HEK293T (cell line): Measurements from ENCODE around the gene CCNE1.

Experiments used
- CTCF ChIA-PET: fragments of 350-600 bp; formaldehyde crosslinking; extraction: SDS; loops from one replicate; lab custom pipeline; 2021; ENCODE audit warnings: antibody characterized with exemption, inconsistent platforms; lab: Yijun Ruan, JAX
- POLR2A ChIA-PET: fragments of 350-600 bp; formaldehyde crosslinking; extraction: SDS; loops from one replicate; lab custom pipeline; 2020; ENCODE audit warnings: antibody characterized with exemption, inconsistent platforms; lab: Yijun Ruan, JAX
- DNase-seq: peaks from one replicate; pipeline ENCODE4 v3.0.0; 2012; ENCODE audit warnings: mixed read lengths; ENCODE audit errors: extremely low spot score
- ARNT ChIP-seq: fragments of 450-650 bp; IDR thresholded peaks from 2 replicates; pipeline ENCODE4 v1.6.1; 2017; ENCODE audit warnings: mild to moderate bottlenecking
- BHLHE40 ChIP-seq: fragments of 450-650 bp; IDR thresholded peaks from 2 replicates; pipeline ENCODE4 v1.6.1; 2016; ENCODE audit warnings: mild to moderate bottlenecking, moderate library complexity, borderline replicate concordance
- CTBP1 ChIP-seq: fragments of 450-650 bp; IDR thresholded peaks from 2 replicates; pipeline ENCODE4 v1.6.1; 2016; ENCODE audit warnings: borderline replicate concordance
- ELF4 ChIP-seq: fragments of 450-650 bp; IDR thresholded peaks from 2 replicates; pipeline ENCODE4 v1.6.1; 2017; ENCODE audit warnings: antibody characterized with exemption
- FOXA1 ChIP-seq: fragments of 450-650 bp; IDR thresholded peaks from 2 replicates; pipeline ENCODE4 v1.6.1; 2016; ENCODE audit warnings: mild to moderate bottlenecking
- FOXK2 ChIP-seq: fragments of 450-650 bp; IDR thresholded peaks from 2 replicates; pipeline ENCODE4 v1.6.1; 2016; ENCODE audit warnings: mild to moderate bottlenecking
- FOXM1 ChIP-seq: fragments of 450-650 bp; IDR thresholded peaks from 2 replicates; pipeline ENCODE4 v1.6.1; 2017; ENCODE audit warnings: mild to moderate bottlenecking, borderline replicate concordance
- HDGF ChIP-seq: fragments of 450-650 bp; IDR thresholded peaks from 2 replicates; pipeline ENCODE4 v1.6.1; 2017; ENCODE audit warnings: antibody characterized with exemption, borderline replicate concordance
- L3MBTL2 ChIP-seq: fragments of 450-650 bp; conservative IDR thresholded peaks from 2 replicates; pipeline ENCODE4 v1.6.1; 2016; ENCODE audit warnings: mild to moderate bottlenecking
- LEF1 ChIP-seq: fragments of 450-650 bp; IDR thresholded peaks from 2 replicates; pipeline ENCODE4 v1.6.1; 2017; ENCODE audit warnings: mild to moderate bottlenecking, borderline replicate concordance
- NFRKB ChIP-seq: fragments of 450-650 bp; IDR thresholded peaks from 2 replicates; pipeline ENCODE4 v1.6.1; 2016; ENCODE audit warnings: mild to moderate bottlenecking, moderate library complexity
- SP1 ChIP-seq: fragments of 450-650 bp; IDR thresholded peaks from 2 replicates; pipeline ENCODE4 v1.6.1; 2017
- SUZ12 ChIP-seq: fragments of 450-650 bp; IDR thresholded peaks from 2 replicates; pipeline ENCODE4 v1.6.1; 2016; ENCODE audit warnings: mild to moderate bottlenecking
- TARDBP ChIP-seq: fragments of 450-650 bp; IDR thresholded peaks from 2 replicates; pipeline ENCODE4 v1.6.1; 2016
- ZNF384 ChIP-seq: fragments of 450-650 bp; IDR thresholded peaks from 2 replicates; pipeline ENCODE4 v1.6.1; 2016
- TF ChIP-seq, protein P1 (sequence below): fragments of 450-650 bp; IDR thresholded peaks from 2 replicates; pipeline ENCODE4 v1.6.1; 2016

The CCNE1 gene

DNA sequence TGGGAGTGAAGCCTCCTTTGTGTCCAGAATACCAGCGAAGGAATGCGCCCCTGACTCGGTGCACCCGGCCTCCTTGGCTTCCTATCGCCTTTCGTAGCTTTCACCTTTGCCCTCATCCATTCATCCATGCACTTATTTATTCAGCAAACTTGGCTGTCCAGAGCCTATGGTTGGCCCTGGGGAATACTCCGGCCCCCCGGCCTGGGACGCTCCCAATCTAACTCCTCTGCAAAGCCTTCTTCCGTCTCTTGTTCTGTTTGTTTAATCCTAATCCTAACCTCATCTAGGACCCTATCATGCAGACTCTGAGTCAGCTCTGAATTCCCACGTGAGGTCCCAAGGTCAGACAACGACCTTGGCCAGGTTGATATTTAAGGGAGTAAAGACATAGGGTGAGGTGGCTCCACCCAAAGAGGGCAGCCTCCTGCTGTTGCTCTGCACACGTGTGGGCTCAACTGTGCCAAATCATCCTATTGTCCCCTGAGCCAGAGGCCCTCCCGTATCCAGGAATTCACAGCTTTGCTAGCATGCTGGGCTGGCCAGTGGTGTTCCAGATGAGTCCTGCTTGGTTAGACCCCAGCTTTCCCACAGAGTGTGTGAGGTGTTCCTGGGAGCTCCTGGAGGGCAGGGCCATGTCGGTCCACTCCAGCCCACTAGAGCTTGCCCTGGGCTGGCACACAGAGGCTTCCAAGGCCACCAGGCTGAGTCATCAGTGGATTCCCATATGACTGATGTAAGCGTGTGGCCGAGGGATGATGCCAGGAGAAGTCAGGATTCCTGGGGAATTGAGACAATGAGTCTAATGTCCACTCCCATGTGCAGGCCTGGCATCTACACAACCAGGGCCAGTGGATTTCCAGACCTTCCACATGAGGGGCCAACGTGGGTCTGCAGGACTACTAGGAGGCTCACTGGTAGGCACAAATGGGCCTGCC is 6.5 kb upstream of the CCNE1 start:
- DNase-seq: no peak
- CTCF ChIA-PET: no interaction called here
- POLR2A ChIA-PET: no interaction called here
- no peak for TF ChIP-seq FOXA1
- TF ChIP-seq ZNF384: no peak
- no peak for TF ChIP-seq HDGF
- no peak for TF ChIP-seq CTBP1
- no peak for TF ChIP-seq SP1
- TF ChIP-seq LEF1: no peak
- TF ChIP-seq, protein P1, sequence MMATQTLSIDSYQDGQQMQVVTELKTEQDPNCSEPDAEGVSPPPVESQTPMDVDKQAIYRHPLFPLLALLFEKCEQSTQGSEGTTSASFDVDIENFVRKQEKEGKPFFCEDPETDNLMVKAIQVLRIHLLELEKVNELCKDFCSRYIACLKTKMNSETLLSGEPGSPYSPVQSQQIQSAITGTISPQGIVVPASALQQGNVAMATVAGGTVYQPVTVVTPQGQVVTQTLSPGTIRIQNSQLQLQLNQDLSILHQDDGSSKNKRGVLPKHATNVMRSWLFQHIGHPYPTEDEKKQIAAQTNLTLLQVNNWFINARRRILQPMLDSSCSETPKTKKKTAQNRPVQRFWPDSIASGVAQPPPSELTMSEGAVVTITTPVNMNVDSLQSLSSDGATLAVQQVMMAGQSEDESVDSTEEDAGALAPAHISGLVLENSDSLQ: no peak
- TF ChIP-seq FOXK2: no peak
- no peak for TF ChIP-seq FOXM1
- TF ChIP-seq NFRKB: no peak
- TF ChIP-seq SUZ12: no peak
- TF ChIP-seq ELF4: no peak
- no peak for TF ChIP-seq ARNT
- no peak for TF ChIP-seq TARDBP
- TF ChIP-seq BHLHE40: no peak
- no peak for TF ChIP-seq L3MBTL2

DNA sequence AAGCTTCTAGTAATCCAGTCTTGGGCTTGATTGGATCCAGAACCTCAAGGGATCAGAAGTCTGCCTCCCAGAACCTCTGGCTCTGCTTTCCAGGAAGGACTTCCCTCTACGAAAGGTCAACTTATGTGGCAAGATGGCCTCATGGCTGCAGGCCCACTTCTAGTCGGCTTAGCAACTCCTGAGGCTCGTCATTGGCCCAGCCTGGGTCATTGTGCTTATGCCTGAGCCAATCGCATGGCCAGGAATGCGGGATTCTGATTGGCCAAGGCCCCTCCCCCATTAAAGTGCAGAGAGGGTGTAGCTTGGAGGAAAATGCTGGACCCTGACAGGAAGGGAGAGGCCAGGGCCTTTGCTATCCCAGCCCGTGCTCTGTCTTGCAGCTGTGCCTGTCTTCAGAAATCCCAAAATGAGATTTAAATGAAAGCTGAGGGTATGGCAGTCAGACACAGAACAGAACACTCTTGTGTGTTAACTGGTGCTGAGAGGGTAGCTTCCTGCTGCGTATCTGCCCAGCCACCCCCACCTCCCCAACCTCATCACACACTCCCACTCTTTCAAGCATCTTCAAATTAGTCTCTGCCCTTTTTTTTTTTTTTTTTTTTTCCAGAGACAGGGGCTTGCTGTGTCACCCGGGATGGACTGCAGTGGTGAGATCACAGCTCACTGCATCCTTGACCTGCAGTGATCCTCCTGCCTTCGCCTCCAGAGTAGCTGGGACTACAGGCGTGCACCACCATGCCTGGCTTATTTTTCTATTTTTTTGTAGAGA is 5.5 kb upstream of the CCNE1 start:
- CTCF ChIA-PET: no interaction called here
- TF ChIP-seq SP1 (no peak), L3MBTL2 (peak; percentile 44; the same call in 1 of the 2 replicates), ZNF384 (0 out of 2 replicates have a peak, but pooled peaks have one; percentile 16)
- peak; percentile 59 for DNase-seq
- POLR2A ChIA-PET: no interaction called here

GRCh38 chr19:29807178-29807577 is 4.6 kb upstream of the CCNE1 start:
- no peak for TF ChIP-seq L3MBTL2
- TF ChIP-seq HDGF: no peak
- DNase-seq: no peak
- ChIA-PET POLR2A (no interaction called here), CTCF (no interaction called here)

DNA sequence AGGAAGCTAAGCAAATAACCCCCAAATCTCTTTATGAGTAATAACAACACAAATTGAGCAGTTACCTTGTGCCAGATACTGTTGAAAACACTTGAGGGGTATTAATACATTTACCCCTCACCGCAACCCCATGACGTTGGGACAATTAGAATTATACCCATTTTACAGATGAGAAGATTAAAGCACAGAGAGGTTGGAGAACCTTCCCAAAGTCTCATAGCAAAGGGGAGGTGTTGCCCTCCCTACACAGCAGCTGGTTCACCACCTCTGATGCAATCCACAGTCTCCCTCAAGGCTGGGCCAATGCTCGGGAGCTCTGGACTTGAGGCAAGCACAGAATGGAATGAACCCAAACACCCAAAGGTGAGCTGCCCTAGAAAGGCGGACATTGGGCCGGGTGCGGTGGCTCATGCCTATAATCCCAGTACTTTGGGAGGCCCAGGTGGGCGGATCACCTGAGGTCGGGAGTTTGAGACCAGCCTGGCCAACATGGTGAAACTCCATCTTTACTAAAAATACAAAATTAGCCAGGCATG is 3.9 kb upstream of the CCNE1 start:
- POLR2A ChIA-PET: no interaction called here
- CTCF ChIA-PET: no interaction called here
- TF ChIP-seq, protein P1: no peak
- TF ChIP-seq FOXM1: no peak
- no peak for TF ChIP-seq LEF1
- TF ChIP-seq SP1: no peak
- TF ChIP-seq NFRKB: no peak
- TF ChIP-seq SUZ12: no peak
- TF ChIP-seq BHLHE40: no peak
- no peak for TF ChIP-seq TARDBP
- no peak for TF ChIP-seq HDGF
- no peak for TF ChIP-seq FOXK2
- no peak for TF ChIP-seq ELF4
- TF ChIP-seq FOXA1: no peak
- no peak for TF ChIP-seq ZNF384
- no peak for DNase-seq

- DNase-seq: no peak
- POLR2A ChIA-PET: no interaction called here
- CTCF ChIA-PET: interaction anchor here (0.5 kb wide), 2 partner anchors 9 to 38 kb away, joined by 3 to 5 read pairs; no protein-coding TSS in a partner anchor
- TF ChIP-seq FOXK2 (no peak), FOXM1 (no peak), SP1 (no peak), ZNF384 (no peak), NFRKB (no peak), ELF4 (no peak), FOXA1 (no peak), ARNT (no peak), BHLHE40 (no peak), CTBP1 (no peak), SUZ12 (no peak), HDGF (no peak), TARDBP (no peak), LEF1 (no peak), L3MBTL2 (no peak)
- TF ChIP-seq, protein P1: no peak
Observed at GRCh38 chr19:29809795-29810503, 1.8 kb upstream of the CCNE1 start.
